Neuronal stem cell (in vitro differentiated cells): Measurements from ENCODE around the gene STX3.
"Not testable (repeated sequence)": the region's sequence is repeated elsewhere in the genome, so short reads cannot be mapped to it uniquely, and the experiment has no call there.

Experiments used
- DNase-seq: peaks from one replicate; pipeline ENCODE4 v3.0.0-alpha.2; 2013; ENCODE audit warnings: low spot score
- H2AFZ ChIP-seq: one replicate; pipeline ENCODE4 v1.6.1; 2013; ENCODE audit warnings: mild to moderate bottlenecking, low read length, inconsistent platforms
- H2AK5ac ChIP-seq: 2 replicates; pipeline ENCODE4 v1.6.1; 2013; ENCODE audit warnings: low read depth, mild to moderate bottlenecking, inconsistent platforms, low read length, moderate library complexity, mixed read lengths
- H2BK120ac ChIP-seq: 2 replicates; pipeline ENCODE4 v1.6.1; 2013; ENCODE audit warnings: low read depth, mild to moderate bottlenecking, inconsistent platforms, low read length, moderate library complexity, mixed read lengths
- H2BK12ac ChIP-seq: one replicate; pipeline ENCODE4 v1.6.1; 2013; ENCODE audit warnings: low read length, inconsistent platforms
- H2BK15ac ChIP-seq: 2 replicates; pipeline ENCODE4 v1.6.1; 2013; ENCODE audit warnings: mild to moderate bottlenecking, low read length, inconsistent platforms, mixed read lengths
- H2BK5ac ChIP-seq: one replicate; pipeline ENCODE4 v1.6.1; 2013; ENCODE audit warnings: inconsistent platforms, mild to moderate bottlenecking, low read length, moderate library complexity
- H3K14ac ChIP-seq: one replicate; pipeline ENCODE4 v1.6.1; 2013; ENCODE audit warnings: low read length, inconsistent platforms
- H3K18ac ChIP-seq: 2 replicates; pipeline ENCODE4 v1.6.1; 2013; ENCODE audit warnings: low read length, inconsistent platforms
- H3K23ac ChIP-seq: 2 replicates; pipeline ENCODE4 v1.6.1; 2013; ENCODE audit warnings: low read depth, mild to moderate bottlenecking, mixed read lengths, low read length, inconsistent platforms; ENCODE audit not compliant: poor library complexity
- H3K27ac ChIP-seq: replicated peaks from 3 replicates; pipeline ENCODE4 v1.5.1; 2013; ENCODE audit warnings: low read length, inconsistent platforms
- H3K27me3 ChIP-seq, 3 experiments: 2 replicates each; pipeline ENCODE4 v1.6.1; 2013; ENCODE audit warnings: low read length in 3 of 3, mild to moderate bottlenecking in 2 of 3, inconsistent platforms in 1 of 3, low read depth in 1 of 3, mixed read lengths in 1 of 3, moderate library complexity in 1 of 3; ENCODE audit not compliant: control insufficient read depth in 3 of 3, insufficient read depth in 3 of 3
- H3K36me3 ChIP-seq, 2 donors: replicated peaks in 1 of 2; 2 replicates each; pipeline ENCODE4 v1.6.1; 2013; ENCODE audit warnings: low read length in 2 of 2; ENCODE audit not compliant: control insufficient read depth in 2 of 2, insufficient read depth in 2 of 2
- H3K4ac ChIP-seq: 2 replicates; pipeline ENCODE4 v1.6.1; 2013; ENCODE audit warnings: inconsistent platforms, mild to moderate bottlenecking, low read length, moderate library complexity
- H3K4me1 ChIP-seq, 2 donors: 1 replicate in 1 of 2; 2 replicates in 1 of 2; pipeline ENCODE4 v1.6.1; 2013; ENCODE audit warnings: low read length in 2 of 2, low read depth in 1 of 2; ENCODE audit not compliant: control insufficient read depth in 2 of 2, insufficient read depth in 1 of 2
- H3K4me2 ChIP-seq: one replicate; pipeline ENCODE4 v1.6.1; 2013; ENCODE audit warnings: mild to moderate bottlenecking, low read length, inconsistent platforms; ENCODE audit not compliant: insufficient read depth, poor library complexity, severe bottlenecking
- H3K4me3 ChIP-seq, 2 donors: 2 replicates each; pipeline ENCODE4 v1.5.1; 2013; ENCODE audit warnings: low read length in 2 of 2, mild to moderate bottlenecking in 2 of 2, inconsistent platforms in 1 of 2, moderate library complexity in 1 of 2
- H3K79me1 ChIP-seq: one replicate; pipeline ENCODE4 v1.6.1; 2013; ENCODE audit warnings: low read depth, mild to moderate bottlenecking, inconsistent platforms, low read length, moderate library complexity
- H3K9ac ChIP-seq: one replicate; pipeline ENCODE4 v1.6.1; 2013; ENCODE audit warnings: mild to moderate bottlenecking, low read depth, low read length, inconsistent platforms; ENCODE audit not compliant: poor library complexity
- H3K9me3 ChIP-seq, 2 donors: replicated peaks in 1 of 2; 2 replicates each; pipeline versions ENCODE3 to v1.6.1; 2013; ENCODE audit warnings: low read length in 2 of 2, mild to moderate bottlenecking in 2 of 2, inconsistent platforms in 1 of 2, low read depth in 1 of 2, mixed read lengths in 1 of 2, moderate library complexity in 1 of 2; ENCODE audit not compliant: control insufficient read depth in 2 of 2, insufficient read depth in 1 of 2
- H4K8ac ChIP-seq: one replicate; pipeline ENCODE4 v1.6.1; 2013; ENCODE audit warnings: low read depth, mild to moderate bottlenecking, inconsistent platforms, low read length, moderate library complexity
- H4K91ac ChIP-seq: one replicate; pipeline ENCODE4 v1.6.1; 2013; ENCODE audit warnings: low read length, low read depth, mild to moderate bottlenecking, inconsistent platforms; ENCODE audit not compliant: poor library complexity
- WGBS, 2 donors: extraction: QIAGEN DNeasy Blood & Tissue Kit; methylation state at CpG; one replicate each; pipeline ENCODE4 v1.1.7; 2013; ENCODE audit warnings: missing lambda C conversion rate in 2 of 2, mixed read lengths in 1 of 2; ENCODE audit not compliant: insufficient read length in 2 of 2, insufficient replicate concordance in 1 of 2; ENCODE audit errors: extremely low coverage in 2 of 2; 5-methylcytosine and 5-hydroxymethylcytosine counted together

The STX3 gene

DNA sequence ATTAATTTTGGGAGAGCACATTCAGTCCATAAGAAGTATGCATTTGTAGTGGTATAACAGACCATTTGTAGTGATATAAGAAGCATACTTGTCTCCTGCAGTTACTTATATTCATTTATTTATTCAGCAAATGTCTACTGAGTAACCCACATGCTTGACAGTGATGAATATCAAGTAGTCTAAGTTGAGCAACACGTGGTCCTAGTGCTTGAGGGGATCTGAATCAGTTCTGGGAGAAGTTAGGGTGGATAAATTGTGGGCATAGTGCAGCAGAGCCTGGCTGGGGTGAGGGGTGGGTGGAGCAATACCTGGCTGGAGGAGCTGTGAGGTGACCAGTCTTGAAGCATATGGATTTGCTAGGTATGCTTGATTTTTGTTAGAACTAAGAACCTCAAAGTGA is 24.3 kb downstream of the STX3 start:
- Histone ChIP-seq H3K4me2 (no peak overlapping the region), H3K18ac (no peak overlapping the region), H2BK120ac (no peak overlapping the region), H3K14ac (no peak overlapping the region), H4K8ac (no peak overlapping the region), H2AK5ac (no peak overlapping the region), H3K4me3 (no peak overlapping the region), H3K4ac (no peak overlapping the region), H2AFZ (no peak overlapping the region), H2BK15ac (no peak overlapping the region), H3K4me1 (no peaks in the 10 kb centered on the region), H3K27ac (no peak overlapping the region), H3K23ac (no peak overlapping the region), H2BK12ac (no peak overlapping the region), H3K27me3 (peaks cover 0 to 2% (median 0%) of the 10 kb centered on the region in 3 experiments), H4K91ac (no peak overlapping the region), H3K9ac (no peak overlapping the region), H3K79me1 (no peaks in the 10 kb centered on the region), H3K9me3 (no peaks in the 10 kb centered on the region), H2BK5ac (no peak overlapping the region), H3K36me3 (peaks cover 0 to 2% of the 10 kb centered on the region in 2 donors)
- no peak for DNase-seq
- WGBS, 2 donors = no CpG with 5 or more reads among the region's 1 CpG

DNA sequence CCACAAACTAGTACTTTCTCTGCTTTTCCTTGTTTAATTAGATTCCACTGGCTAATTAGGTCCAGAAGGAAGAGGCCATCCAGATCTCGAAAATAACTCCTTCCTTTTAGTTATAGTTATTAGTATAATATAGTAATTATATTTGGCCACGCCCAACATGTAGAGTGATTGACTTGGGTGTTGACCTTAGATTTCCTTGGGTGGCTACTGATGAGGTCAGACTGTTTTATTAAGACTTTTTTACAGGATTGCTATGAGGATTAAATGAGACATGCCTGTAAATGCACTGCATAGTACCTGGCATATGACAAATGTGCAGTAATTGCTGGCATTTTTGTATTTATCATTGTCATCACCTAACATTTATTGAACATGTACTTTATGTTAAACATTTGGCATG is 26.9 kb downstream of the STX3 start:
- Histone ChIP-seq H3K23ac (no peak overlapping the region), H2BK5ac (no peak overlapping the region), H3K4ac (no peak overlapping the region), H3K27me3 (peaks cover 0 to 2% (median 0%) of the 10 kb centered on the region in 3 experiments), H4K8ac (no peak overlapping the region), H3K9me3 (no peaks in the 10 kb centered on the region), H3K36me3 (peaks cover 0 to 2% of the 10 kb centered on the region in 2 donors), H3K4me1 (no peaks in the 10 kb centered on the region), H2BK15ac (no peak overlapping the region), H3K79me1 (no peaks in the 10 kb centered on the region), H3K27ac (no peak overlapping the region), H2BK120ac (no peak overlapping the region), H3K4me3 (no peak overlapping the region), H3K9ac (no peak overlapping the region), H3K14ac (no peak overlapping the region), H3K18ac (no peak overlapping the region), H2AFZ (no peak overlapping the region), H2BK12ac (no peak overlapping the region), H4K91ac (no peak overlapping the region), H3K4me2 (no peak overlapping the region), H2AK5ac (no peak overlapping the region)
- WGBS, 2 donors = no CpG with 5 or more reads among the region's 2 CpGs
- DNase-seq = no peak

GRCh38 chr11:59783632-59784090 is 28.5 kb downstream of the STX3 start:
- Histone ChIP-seq H2BK5ac (no peak overlapping the region), H3K9ac (no peak overlapping the region), H3K36me3 (peaks cover 0 to 2% of the 10 kb centered on the region in 2 donors)

DNA sequence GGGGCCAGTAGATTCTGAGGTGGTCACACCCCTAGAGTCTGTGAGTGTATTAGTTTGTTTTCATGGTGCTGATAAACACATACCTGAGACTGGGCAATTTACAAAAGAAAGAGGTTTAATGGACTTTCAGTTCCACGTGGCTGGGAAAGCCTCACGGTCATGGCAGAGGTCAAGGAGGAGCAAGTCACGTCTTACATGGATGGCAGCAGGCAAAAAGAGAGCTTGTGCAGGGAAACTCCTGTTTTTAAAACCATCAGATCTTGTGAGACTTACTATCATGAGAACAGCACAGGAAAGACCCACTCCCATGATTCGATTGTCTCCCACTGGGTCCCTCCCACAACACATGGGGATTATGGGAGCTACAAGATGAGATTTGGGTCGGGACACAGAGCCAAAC is 29.3 kb downstream of the STX3 start:
- not testable (repeated sequence) for H2BK5ac ChIP-seq, H3K14ac ChIP-seq, H4K8ac ChIP-seq, H2AK5ac ChIP-seq, H3K9ac ChIP-seq, H2BK120ac ChIP-seq, H3K27ac ChIP-seq, H3K4me3 ChIP-seq, H3K4me1 ChIP-seq, DNase-seq, H3K18ac ChIP-seq, H3K4ac ChIP-seq, H3K23ac ChIP-seq, H2BK12ac ChIP-seq, H3K36me3 ChIP-seq, H2AFZ ChIP-seq, H2BK15ac ChIP-seq, H3K4me2 ChIP-seq, H4K91ac ChIP-seq, H3K79me1 ChIP-seq, H3K27me3 ChIP-seq, H3K9me3 ChIP-seq
- WGBS, 2 donors = no CpG with 5 or more reads among the region's 5 CpGs

More at GRCh38 chr11:59783632-59784090, 28.5 kb downstream of the STX3 start:
- no peak for DNase-seq
- no peak overlapping the region for H2AK5ac ChIP-seq
- peaks cover 0 to 2% (median 0%) of the 10 kb centered on the region in 3 experiments for H3K27me3 ChIP-seq
- H2BK120ac ChIP-seq = no peak overlapping the region
- no peak overlapping the region for H2BK15ac ChIP-seq
- no peak overlapping the region for H3K4ac ChIP-seq
- H4K8ac ChIP-seq = no peak overlapping the region
- no peaks in the 10 kb centered on the region for H3K4me1 ChIP-seq
- no peak overlapping the region for H3K4me3 ChIP-seq
- H3K9me3 ChIP-seq = no peaks in the 10 kb centered on the region
- H3K23ac ChIP-seq = no peak overlapping the region
- H3K14ac ChIP-seq = no peak overlapping the region
- no peak overlapping the region for H2BK12ac ChIP-seq
- no peaks in the 10 kb centered on the region for H3K79me1 ChIP-seq
- no peak overlapping the region for H2AFZ ChIP-seq
- no peak overlapping the region for H4K91ac ChIP-seq
- no peak overlapping the region for H3K18ac ChIP-seq
- no peak overlapping the region for H3K4me2 ChIP-seq
- no peak overlapping the region for H3K27ac ChIP-seq
- no CpG with 5 or more reads among the region's 4 CpGs for WGBS, 2 donors
